ENCODE data around the gene SYMPK. TPM values are rescaled to one million over a fixed set of nuclear protein-coding genes. Genes with fewer than 3 reads are reported as not detected.
A peak's percentile ranks its signal among the peaks of the same experiment; 100 is the strongest.

The SYMPK gene
- total and polyA plus RNA-seq, 10 donors, result 56.3 to 148 (median 75.9) TPM

DNA sequence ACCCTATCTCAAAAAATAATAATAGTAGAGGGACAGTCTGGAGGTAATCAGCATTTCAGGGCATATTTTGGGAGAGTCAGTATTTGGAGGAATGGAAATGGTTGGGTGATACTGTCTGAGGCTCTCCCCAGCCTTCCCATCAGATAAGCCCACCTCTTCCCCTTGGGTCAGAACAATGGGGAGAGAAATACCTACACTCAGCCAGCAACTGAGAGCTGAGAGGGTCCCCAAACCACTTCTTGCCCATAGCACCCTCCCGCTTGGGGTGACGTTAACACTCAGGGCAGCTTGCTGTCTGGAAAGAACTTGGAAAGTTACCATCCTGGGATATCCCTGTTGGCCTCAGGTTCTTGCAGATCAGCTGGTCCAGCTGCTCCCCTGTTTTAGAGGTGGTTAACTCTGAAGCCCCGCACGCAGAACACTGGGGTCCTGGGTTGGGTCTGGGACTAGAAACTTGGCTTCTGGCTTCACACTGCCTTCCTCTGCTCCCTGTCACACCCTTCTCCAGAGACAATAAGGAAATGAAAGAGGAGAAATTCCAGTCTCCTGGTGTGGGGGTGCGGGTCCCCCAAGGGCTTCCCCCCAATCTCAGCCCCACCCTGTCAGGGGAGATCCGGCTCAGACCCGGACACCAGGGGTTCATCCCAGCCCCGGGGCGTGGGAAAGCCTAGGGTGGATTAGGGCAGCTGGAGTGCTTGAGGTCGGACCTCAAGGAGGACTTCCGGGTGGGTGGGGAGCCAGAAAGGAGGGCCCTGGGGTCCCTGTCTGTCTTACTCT lies 3.6 kb upstream of the SYMPK start:
- DNase-seq, result no peak
- WGBS, 5 donors, result 77 to 90% (median 79%) methylated on average over 11 of the region's 11 CpGs
- peaks cover 0 to under 1% (median 0%) of the 10 kb centered on the region in 6 donors for H3K36me3 ChIP-seq
- intact Hi-C loops (cut with DNase I; ENCODE audit: low total_unique reads), result no loop called here
- no peak overlapping the region for H3K4me3 ChIP-seq
- peaks cover 0 to 28% (median 14%) of the 10 kb centered on the region in 7 donors for H3K27me3 ChIP-seq (replicated peaks in 1 of 7)
- peaks cover 15 to 26% (median 25%) of the 10 kb centered on the region in 6 donors for H3K4me1 ChIP-seq
- TF ChIP-seq POLR2A (IDR thresholded peaks at IDR 0.05) (no peak), POLR2AphosphoS5 (IDR thresholded peaks at IDR 0.05) (no peak)
- TF ChIP-seq, protein P1, sequence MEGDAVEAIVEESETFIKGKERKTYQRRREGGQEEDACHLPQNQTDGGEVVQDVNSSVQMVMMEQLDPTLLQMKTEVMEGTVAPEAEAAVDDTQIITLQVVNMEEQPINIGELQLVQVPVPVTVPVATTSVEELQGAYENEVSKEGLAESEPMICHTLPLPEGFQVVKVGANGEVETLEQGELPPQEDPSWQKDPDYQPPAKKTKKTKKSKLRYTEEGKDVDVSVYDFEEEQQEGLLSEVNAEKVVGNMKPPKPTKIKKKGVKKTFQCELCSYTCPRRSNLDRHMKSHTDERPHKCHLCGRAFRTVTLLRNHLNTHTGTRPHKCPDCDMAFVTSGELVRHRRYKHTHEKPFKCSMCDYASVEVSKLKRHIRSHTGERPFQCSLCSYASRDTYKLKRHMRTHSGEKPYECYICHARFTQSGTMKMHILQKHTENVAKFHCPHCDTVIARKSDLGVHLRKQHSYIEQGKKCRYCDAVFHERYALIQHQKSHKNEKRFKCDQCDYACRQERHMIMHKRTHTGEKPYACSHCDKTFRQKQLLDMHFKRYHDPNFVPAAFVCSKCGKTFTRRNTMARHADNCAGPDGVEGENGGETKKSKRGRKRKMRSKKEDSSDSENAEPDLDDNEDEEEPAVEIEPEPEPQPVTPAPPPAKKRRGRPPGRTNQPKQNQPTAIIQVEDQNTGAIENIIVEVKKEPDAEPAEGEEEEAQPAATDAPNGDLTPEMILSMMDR (IDR thresholded peaks at IDR 0.05 in 8 of 11, conservative IDR thresholded peaks at IDR 0.05 in 3 of 11), result no peak
- H3K9me3 ChIP-seq, result no peaks in the 10 kb centered on the region
- H3K27ac ChIP-seq, result no peak overlapping the region

DNA sequence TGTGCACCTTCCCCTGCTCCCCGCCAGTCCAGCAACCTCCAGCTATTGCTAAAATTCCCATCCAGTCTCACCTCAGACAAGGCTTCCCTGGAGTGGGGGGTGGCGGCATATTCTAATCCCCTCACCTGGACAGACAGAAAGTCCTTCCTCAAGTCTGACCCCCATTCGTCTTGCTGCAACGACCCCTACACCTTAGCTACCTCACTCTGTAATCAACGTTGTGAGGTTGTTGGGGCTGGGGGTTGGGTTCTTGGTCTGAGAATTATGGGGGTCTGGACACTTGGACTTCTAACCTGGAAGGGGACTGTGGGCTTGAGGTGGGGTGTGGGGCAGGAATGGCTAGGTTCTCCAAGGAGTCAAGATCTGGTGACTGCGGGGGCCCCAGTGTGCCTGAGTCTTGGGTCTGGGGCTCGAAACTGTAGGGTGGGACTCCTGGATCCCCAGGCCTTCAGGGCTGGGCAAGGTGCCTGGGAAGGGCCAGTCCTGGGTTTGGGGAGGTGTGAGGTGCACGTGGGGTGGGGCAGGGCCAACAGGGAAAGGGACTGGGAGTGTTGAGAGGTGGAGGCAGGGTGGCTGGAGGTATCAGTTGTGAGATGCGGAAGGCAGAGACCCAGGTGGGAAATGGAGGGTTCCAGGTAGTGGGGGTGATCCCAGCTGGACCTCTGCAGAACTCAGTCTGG lies 2.5 kb upstream of the SYMPK start:
- TF ChIP-seq POLR2AphosphoS5 (IDR thresholded peaks at IDR 0.05) (no peak), POLR2A (IDR thresholded peaks at IDR 0.05) (no peak)
- TF ChIP-seq, protein P1 (IDR thresholded peaks at IDR 0.05 in 8 of 11, conservative IDR thresholded peaks at IDR 0.05 in 3 of 11), result no peak
- Histone ChIP-seq H3K4me1 (peaks cover 25 to 38% (median 37%) of the 10 kb centered on the region in 6 donors), H3K27ac (no peak overlapping the region), H3K4me3 (no peak overlapping the region), H3K27me3 (replicated peaks in 1 of 7) (peaks cover 0 to 28% (median 14%) of the 10 kb centered on the region in 7 donors), H3K36me3 (peaks cover 0 to 11% (median 0%) of the 10 kb centered on the region in 6 donors), H3K9me3 (no peaks in the 10 kb centered on the region)
- intact Hi-C loops (cut with DNase I; ENCODE audit: low total_unique reads), result no loop called here
- 73 to 84% (median 78%) methylated on average over 9 of the region's 9 CpGs for WGBS, 5 donors
- DNase-seq, result no peak

DNA sequence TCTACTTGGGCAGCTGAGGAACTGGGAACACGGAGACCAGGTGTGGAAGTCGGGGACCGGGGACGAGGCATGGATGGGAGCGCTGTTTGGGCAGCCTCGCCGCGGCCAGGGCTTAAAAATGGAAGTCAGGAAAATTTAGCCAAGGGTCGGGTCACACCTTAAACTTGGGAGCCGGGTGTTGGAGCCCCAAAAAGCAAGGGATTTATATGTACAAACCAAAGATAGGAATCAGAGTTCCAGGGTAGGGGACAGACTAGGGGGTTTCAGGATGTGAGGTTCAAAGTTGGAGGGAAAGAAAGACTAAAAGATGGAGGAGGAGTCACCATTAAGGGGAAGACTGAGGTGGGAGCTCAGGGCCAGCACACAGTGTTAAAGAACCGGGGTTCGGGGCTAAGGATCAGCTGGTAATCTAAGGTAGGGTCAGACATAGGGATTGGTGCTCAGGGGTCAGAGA lies 1.7 kb upstream of the SYMPK start:
- intact Hi-C loops (cut with DNase I; ENCODE audit: low total_unique reads), result no loop called here
- Histone ChIP-seq H3K27ac (no peak overlapping the region), H3K4me3 (peak overlapping the region in 2 of 8 donors; percentile 90 to 99), H3K27me3 (replicated peaks in 1 of 7) (peaks cover 0 to 28% (median 14%) of the 10 kb centered on the region in 7 donors), H3K36me3 (peaks cover 0 to 19% (median 4%) of the 10 kb centered on the region in 6 donors), H3K4me1 (peaks cover 25 to 45% (median 39%) of the 10 kb centered on the region in 6 donors), H3K9me3 (no peaks in the 10 kb centered on the region)
- no peak for DNase-seq
- TF ChIP-seq, protein P1 (IDR thresholded peaks at IDR 0.05 in 8 of 11, conservative IDR thresholded peaks at IDR 0.05 in 3 of 11), result no peak
- TF ChIP-seq POLR2A (IDR thresholded peaks at IDR 0.05), result no peak
- TF ChIP-seq POLR2AphosphoS5 (IDR thresholded peaks at IDR 0.05), result no peak
- WGBS, 5 donors, result 33 to 51% (median 39%) methylated on average over 12 of the region's 12 CpGs

Data from spleen (tissue), 11 donors.